ENCODE results near the gene SYNDIG1.

Gene SYNDIG1

GRCh38 chr20:24686156-24686555, 216.7 kb downstream of the SYNDIG1 start:
- DNase-seq (ENCODE audit: low read depth in 1 of 2, low spot score in 1 of 2): no peak

GRCh38 chr20:24690408-24690807, 221.0 kb downstream of the SYNDIG1 start:
- no peak for DNase-seq (ENCODE audit: low read depth in 1 of 2, low spot score in 1 of 2)

- DNase-seq (ENCODE audit: low read depth in 1 of 2, low spot score in 1 of 2): no peak
Measured at GRCh38 chr20:24691901-24692351, 222.5 kb downstream of the SYNDIG1 start.

- DNase-seq (ENCODE audit: low read depth in 1 of 2, low spot score in 1 of 2): no peak
Measured at GRCh38 chr20:24692446-24693200, 223.2 kb downstream of the SYNDIG1 start.

DNA sequence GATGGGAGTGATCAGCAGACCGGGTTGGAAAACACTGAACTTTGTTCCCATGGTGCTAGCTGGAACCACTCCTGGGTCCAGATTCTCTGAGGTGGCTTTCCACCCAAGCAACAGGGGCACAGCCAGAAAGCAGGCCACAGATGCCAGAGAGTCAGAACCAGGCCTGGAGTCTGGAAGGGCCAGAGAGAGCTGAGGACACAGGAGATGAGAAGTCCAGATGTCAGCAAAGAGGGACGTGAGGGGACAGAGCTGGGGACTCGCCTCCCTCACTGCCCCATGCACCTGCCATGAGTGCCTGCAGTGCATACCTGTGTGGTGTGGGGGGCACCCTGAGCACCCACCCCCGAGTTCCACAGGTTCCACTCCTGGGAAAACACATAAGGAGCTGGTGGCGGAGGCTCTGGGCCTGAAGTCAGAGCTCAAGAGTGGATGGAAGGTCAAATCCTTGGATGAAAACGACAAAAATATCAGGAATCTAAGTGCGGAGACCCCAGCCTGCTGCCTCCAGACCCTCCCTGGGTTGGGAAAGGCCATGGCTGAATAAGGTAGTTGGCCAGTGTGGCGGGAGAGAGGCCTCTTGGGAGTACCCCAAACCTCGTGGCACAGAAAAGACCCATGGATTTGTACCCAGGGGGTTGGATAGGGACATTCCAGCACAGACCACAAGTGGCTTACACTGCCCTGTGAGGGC, 224.2 kb downstream of the SYNDIG1 start:
- DNase-seq (ENCODE audit: low read depth in 1 of 2, low spot score in 1 of 2): no peak

- DNase-seq (ENCODE audit: low read depth in 1 of 2, low spot score in 1 of 2): no peak
Measured at GRCh38 chr20:24694157-24694726, 224.8 kb downstream of the SYNDIG1 start.

GRCh38 chr20:24694727-24695528, 225.5 kb downstream of the SYNDIG1 start:
- no peak for DNase-seq (ENCODE audit: low read depth in 1 of 2, low spot score in 1 of 2)

- no peak for DNase-seq (ENCODE audit: low read depth in 1 of 2, low spot score in 1 of 2)
Measured at GRCh38 chr20:24695529-24696225, 226.2 kb downstream of the SYNDIG1 start.

GRCh38 chr20:24696396-24696795, 227.0 kb downstream of the SYNDIG1 start:
- DNase-seq (ENCODE audit: low read depth in 1 of 2, low spot score in 1 of 2): no peak

DNA sequence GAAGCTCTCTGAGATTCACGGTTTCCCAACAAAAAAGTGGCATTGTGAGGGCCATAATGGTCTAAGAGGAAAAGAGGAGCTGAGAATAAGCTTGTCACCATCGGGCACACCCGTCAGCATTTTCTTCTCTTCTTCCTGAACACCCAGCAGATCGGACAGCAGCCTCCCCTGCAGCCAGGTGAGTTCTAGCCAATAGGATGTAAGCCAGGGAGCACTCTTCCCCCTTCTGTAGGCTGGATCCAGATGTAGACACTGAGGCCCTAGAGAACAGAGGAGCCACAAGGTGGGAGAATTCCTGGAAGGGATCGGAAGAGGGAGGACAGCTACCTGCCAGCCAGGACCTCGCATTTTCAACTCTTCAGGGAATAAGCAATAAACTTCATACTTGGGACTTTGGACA, 228.0 kb downstream of the SYNDIG1 start:
- DNase-seq (ENCODE audit: low read depth in 1 of 2, low spot score in 1 of 2): no peak

DNA sequence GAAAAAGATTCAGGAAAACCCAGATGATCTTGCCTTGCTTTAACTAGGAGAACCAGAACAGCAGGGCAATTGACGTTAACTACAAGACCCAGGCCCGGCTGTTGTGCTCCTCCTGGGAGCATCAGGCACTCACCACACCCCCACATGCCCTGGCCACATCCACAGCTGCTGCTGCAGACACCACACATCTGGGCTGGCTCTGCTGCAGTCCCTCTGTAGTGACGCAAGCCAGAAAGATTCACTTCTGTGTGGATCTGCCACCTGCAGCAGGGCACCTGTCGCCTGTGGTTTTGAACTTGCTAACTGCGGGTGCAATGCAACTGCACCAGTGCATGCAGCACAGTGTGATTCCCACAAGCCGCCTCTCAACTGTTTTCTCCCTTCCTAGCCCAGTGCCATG, 228.8 kb downstream of the SYNDIG1 start:
- no peak for DNase-seq (ENCODE audit: low read depth in 1 of 2, low spot score in 1 of 2)

DNA sequence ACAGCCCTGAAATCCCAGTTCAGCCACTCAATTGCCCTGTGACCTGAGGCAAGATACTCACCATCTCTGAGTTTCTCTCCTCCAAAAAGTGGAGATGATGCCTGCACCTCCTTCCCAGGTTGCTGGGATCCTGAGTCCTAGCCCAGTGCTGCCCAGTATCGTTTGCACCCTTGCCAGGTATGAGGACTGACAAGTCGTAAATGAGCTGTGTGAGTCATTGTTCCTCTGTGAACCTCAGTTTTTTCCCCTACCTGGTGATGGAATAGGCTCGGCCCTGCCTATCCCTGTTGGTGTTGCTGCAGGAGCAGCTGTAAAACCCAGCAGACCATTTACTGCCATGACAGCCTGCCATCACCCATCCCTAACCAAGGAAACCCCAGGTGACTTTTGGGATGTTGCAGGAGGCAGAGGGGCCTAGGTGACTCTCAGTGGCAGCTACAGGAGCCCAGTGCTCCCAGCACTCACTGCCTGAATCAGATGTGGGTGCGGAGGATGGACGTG, 229.3 kb downstream of the SYNDIG1 start:
- DNase-seq (ENCODE audit: low read depth in 1 of 2, low spot score in 1 of 2): no peak

- DNase-seq (ENCODE audit: low read depth in 1 of 2, low spot score in 1 of 2): no peak
Measured at GRCh38 chr20:24699321-24700165, 230.1 kb downstream of the SYNDIG1 start.

DNA sequence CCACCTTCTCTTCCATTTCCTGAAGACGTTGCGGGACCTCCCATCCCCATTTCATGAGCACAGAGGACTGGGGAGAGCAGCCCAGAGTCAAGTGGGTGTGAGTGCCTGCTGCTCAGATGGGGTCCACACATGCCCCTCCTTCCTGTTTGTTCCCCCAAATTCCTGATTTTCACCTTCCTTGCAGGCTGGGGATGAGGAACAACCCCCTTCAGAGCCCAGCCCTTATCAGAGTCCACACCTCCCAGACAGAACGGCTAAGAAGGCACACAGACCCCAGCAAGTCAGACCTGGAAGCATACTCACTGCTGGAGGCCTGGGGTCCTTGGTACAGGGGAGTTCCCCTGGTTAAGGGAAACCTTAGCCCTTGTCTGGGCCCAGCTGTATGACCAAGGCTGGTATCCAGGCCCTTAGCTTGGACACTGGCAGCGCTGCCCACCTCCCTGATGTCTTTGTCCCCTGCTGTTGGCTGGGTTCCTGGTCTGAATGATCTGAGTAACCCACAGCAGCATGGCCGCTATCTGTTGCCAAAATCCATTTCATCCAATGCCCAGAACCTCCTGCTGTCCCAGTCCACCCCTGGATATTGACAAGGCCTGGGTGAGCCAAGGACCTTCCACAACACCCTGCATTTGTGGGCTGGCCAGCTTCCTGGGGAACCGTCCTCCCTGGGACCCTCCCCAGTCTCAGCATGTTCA, 230.9 kb downstream of the SYNDIG1 start:
- no peak for DNase-seq (ENCODE audit: low read depth in 1 of 2, low spot score in 1 of 2)

DNA sequence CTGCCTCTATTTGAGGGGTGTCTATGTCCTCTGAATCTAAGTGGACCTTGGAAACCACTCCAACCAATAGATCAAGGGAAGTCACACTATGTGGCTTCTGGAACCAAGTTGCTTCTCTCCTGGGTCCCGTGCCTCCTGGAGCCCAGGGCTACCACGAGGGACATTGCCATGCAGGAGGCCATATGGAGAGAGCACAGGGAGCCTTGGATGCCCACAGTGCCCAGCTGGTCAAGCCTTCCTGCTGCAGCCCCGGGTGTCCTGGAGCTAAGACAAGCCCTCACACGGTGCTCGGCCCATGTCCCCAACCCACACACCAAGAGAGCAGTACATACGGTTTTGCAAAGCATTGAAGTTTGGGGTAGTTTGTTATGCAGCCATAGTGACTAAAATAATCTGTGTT, 231.6 kb downstream of the SYNDIG1 start:
- no peak for DNase-seq (ENCODE audit: low read depth in 1 of 2, low spot score in 1 of 2)

GRCh38 chr20:24701668-24702067, 232.2 kb downstream of the SYNDIG1 start:
- no peak for DNase-seq (ENCODE audit: low read depth in 1 of 2, low spot score in 1 of 2)

DNA sequence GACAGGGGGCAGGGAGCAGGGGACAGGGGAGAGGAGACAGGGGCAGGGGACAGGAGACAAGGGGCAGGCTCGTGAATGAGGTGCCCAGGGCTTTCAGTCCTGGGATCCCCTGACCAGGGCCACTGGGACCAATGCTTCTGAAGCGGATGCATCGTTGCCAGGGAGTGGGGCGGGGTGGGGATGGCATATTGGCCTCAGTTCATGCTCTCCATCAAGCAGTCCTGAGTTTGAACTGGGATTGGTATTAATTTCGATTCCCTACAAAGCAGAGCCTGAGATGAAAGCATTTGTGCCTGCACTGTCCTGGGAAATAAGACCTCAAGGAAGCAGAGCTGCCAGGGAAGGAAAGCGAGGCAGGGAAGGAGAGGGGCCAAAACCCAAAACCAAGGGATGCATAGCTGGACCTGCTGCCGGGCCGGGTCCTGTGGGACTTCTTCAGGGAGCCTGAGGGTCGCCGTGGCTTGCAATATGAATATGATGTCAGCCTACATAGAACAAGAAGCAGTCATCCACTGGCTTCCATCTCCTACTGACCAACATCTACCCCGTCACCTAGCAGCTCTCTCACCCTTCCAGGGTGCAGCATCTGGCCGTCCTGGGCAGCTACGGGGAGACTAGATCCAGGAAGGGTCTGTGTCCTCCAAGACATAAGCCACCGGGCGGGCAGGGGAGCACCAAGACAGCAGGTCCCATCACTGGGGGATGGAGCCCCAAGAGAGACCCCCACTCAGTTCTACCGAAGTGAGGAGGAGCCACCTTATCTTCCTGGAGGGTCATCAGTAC, 233.3 kb downstream of the SYNDIG1 start:
- DNase-seq (ENCODE audit: low read depth in 1 of 2, low spot score in 1 of 2): no peak

DNA sequence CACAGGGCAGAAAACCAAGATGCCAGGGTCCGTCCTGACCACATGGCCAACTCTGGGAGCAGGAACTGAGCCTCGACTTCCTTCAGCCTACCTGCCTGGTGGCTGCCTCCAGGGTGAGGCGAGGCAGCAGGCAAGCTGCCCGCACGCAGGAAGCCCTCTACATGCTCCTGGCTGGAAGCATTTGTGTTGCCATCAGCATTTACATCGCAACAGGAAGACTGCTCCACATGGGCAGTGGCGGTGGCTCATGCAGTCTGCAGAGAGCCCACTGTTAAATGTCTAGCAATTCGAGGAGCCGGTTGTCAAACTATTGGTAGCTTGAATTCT, 233.8 kb downstream of the SYNDIG1 start:
- no peak for DNase-seq (ENCODE audit: low read depth in 1 of 2, low spot score in 1 of 2)

GRCh38 chr20:24704899-24705298, 235.5 kb downstream of the SYNDIG1 start:
- DNase-seq (ENCODE audit: low read depth in 1 of 2, low spot score in 1 of 2): no peak

Measured in stimulated activated CD4-positive, alpha-beta T cell treated with anti-CD3 and anti-CD28 coated beads, Interleukin-15, amount 100 ng/mL, for 1 hour (primary cell).